ENCODE measurements around the gene PRDM16.

PRDM16 gene

GRCh38 chr1:3352952-3353331 lies 283.9 kb downstream of the PRDM16 start:
- DNase-seq (ENCODE audit: low read depth, low spot score), result no peak
- H3K4me1 ChIP-seq (ENCODE audit: control insufficient read depth, insufficient read depth, low read length), result peaks cover 3% of the 10 kb centered on the region; the same call in 1 of the 2 replicates
- no CpG with 5 or more reads among the region's 13 CpGs for WGBS (ENCODE audit: insufficient coverage, insufficient read length)
- no peak overlapping the region for H3K27ac ChIP-seq (ENCODE audit: low read length)
- H3K36me3 ChIP-seq (ENCODE audit: control insufficient read depth, insufficient read depth, low read length), result no peaks in the 10 kb centered on the region
- no peaks in the 10 kb centered on the region for H3K27me3 ChIP-seq (ENCODE audit: control insufficient read depth, insufficient read depth, low read length)
- peaks cover 5% of the 10 kb centered on the region; the same call in 1 of the 2 replicates for H3K9me3 ChIP-seq (ENCODE audit: control insufficient read depth, insufficient read depth, low read length)
- no peak overlapping the region for H3K4me3 ChIP-seq (ENCODE audit: low read length)

GRCh38 chr1:3353876-3354275 lies 284.9 kb downstream of the PRDM16 start:
- no peak for DNase-seq (ENCODE audit: low read depth, low spot score)
- Histone ChIP-seq H3K4me1 (ENCODE audit: control insufficient read depth, insufficient read depth, low read length) (peaks cover 3% of the 10 kb centered on the region; the same call in 1 of the 2 replicates), H3K27ac (ENCODE audit: low read length) (no peak overlapping the region), H3K4me3 (ENCODE audit: low read length) (no peak overlapping the region), H3K36me3 (ENCODE audit: control insufficient read depth, insufficient read depth, low read length) (no peaks in the 10 kb centered on the region), H3K27me3 (ENCODE audit: control insufficient read depth, insufficient read depth, low read length) (no peaks in the 10 kb centered on the region), H3K9me3 (ENCODE audit: control insufficient read depth, insufficient read depth, low read length) (peaks cover 5% of the 10 kb centered on the region; the same call in 1 of the 2 replicates)
- WGBS (ENCODE audit: insufficient coverage, insufficient read length), result no CpG with 5 or more reads among the region's 8 CpGs

- H3K36me3 ChIP-seq (ENCODE audit: control insufficient read depth, insufficient read depth, low read length), result no peaks in the 10 kb centered on the region
- no peak for DNase-seq (ENCODE audit: low read depth, low spot score)
- no peak overlapping the region for H3K27ac ChIP-seq (ENCODE audit: low read length)
- peaks cover 6% of the 10 kb centered on the region; the same call in 1 of the 2 replicates for H3K9me3 ChIP-seq (ENCODE audit: control insufficient read depth, insufficient read depth, low read length)
- peaks cover 3% of the 10 kb centered on the region; the same call in 1 of the 2 replicates for H3K4me1 ChIP-seq (ENCODE audit: control insufficient read depth, insufficient read depth, low read length)
- no peaks in the 10 kb centered on the region for H3K27me3 ChIP-seq (ENCODE audit: control insufficient read depth, insufficient read depth, low read length)
- WGBS (ENCODE audit: insufficient coverage, insufficient read length), result no CpG with 5 or more reads among the region's 8 CpGs
- no peak overlapping the region for H3K4me3 ChIP-seq (ENCODE audit: low read length)
Measured at GRCh38 chr1:3355089-3355488, 286.1 kb downstream of the PRDM16 start.

- Histone ChIP-seq H3K4me3 (ENCODE audit: low read length) (no peak overlapping the region), H3K27ac (ENCODE audit: low read length) (no peak overlapping the region), H3K27me3 (ENCODE audit: control insufficient read depth, insufficient read depth, low read length) (no peaks in the 10 kb centered on the region), H3K9me3 (ENCODE audit: control insufficient read depth, insufficient read depth, low read length) (peaks cover 5% of the 10 kb centered on the region; the same call in 1 of the 2 replicates), H3K4me1 (ENCODE audit: control insufficient read depth, insufficient read depth, low read length) (peaks cover 3% of the 10 kb centered on the region; the same call in 1 of the 2 replicates), H3K36me3 (ENCODE audit: control insufficient read depth, insufficient read depth, low read length) (no peaks in the 10 kb centered on the region)
- WGBS (ENCODE audit: insufficient coverage, insufficient read length), result no CpG with 5 or more reads among the region's 37 CpGs
- DNase-seq (ENCODE audit: low read depth, low spot score), result no peak
Measured at GRCh38 chr1:3355894-3356826, 287.2 kb downstream of the PRDM16 start.

DNA sequence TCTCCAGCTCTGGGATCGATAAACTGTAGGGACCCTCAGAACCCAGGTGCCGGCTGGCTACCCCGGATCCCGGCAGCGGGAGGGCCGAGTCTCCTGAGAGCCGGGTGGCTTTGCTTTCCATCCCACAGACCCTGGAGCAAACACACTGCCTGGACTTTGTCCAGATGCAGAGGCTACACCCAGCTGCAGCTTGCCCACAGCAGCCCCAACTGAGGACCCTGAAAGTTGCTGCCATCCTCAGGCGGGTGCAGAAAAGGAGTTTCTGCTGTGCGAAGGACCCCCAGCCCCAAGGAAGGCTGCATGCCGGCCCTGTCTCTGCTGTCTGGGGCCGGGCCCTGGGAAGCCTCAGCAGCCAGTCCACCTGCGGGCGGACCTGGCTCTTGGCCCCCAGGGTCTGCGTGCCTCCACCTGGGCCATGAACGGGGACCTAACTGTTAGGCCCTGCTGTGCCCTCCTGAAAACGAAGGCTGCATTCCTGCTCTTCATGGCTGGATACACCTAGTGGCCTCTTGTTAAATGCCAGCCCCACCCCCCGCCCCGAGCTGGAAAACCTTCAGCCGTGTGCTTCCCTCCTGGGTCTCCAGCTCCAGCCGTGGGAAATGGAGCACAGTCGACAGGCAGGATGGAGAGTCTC lies 287.9 kb downstream of the PRDM16 start:
- peaks cover under 1% of the 10 kb centered on the region; the same call in 1 of the 2 replicates for H3K4me1 ChIP-seq (ENCODE audit: control insufficient read depth, insufficient read depth, low read length)
- H3K36me3 ChIP-seq (ENCODE audit: control insufficient read depth, insufficient read depth, low read length), result no peaks in the 10 kb centered on the region
- WGBS (ENCODE audit: insufficient coverage, insufficient read length), result no CpG with 5 or more reads among the region's 21 CpGs
- no peaks in the 10 kb centered on the region for H3K27me3 ChIP-seq (ENCODE audit: control insufficient read depth, insufficient read depth, low read length)
- no peak overlapping the region for H3K27ac ChIP-seq (ENCODE audit: low read length)
- no peak overlapping the region for H3K4me3 ChIP-seq (ENCODE audit: low read length)
- peaks cover 8% of the 10 kb centered on the region; the same call in 1 of the 2 replicates for H3K9me3 ChIP-seq (ENCODE audit: control insufficient read depth, insufficient read depth, low read length)
- DNase-seq (ENCODE audit: low read depth, low spot score), result no peak

DNA sequence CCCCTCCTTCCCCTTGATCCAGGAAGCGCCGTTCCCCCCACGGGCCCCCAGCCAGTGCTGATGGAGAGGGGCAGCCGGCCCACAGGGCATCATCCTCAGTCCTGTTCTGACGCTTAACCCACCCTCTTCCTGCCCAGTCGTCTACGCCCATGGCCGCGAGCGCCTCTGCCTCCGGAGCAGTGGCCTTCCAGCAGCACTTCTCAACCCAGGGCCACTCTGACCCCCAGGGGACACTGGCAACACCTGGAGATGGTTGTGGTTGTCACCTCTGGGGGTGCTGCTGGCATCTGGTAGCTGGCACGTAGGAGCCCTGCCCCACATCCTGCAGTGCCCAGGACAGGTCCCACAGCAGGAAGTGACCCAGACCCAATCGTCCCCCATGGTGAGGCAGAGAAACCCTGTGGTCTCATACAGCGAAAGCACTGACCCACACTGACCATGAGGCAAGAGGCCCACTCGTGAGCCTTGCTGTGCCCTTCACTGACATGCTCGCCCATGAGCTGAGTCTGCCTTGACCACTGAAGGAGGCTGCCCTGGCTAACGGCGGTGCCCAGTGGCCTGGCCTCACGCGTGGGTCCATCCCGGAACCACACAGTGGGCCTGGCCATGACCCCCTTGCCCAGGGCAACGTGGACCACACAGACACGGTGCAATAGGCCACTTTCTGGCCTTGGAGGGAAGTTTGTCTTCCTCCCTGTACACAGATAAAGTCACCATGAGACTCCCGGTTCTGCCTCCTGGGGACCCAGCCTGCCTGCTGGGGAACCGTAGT lies 288.7 kb downstream of the PRDM16 start:
- Histone ChIP-seq H3K4me3 (ENCODE audit: low read length) (no peak overlapping the region), H3K4me1 (ENCODE audit: control insufficient read depth, insufficient read depth, low read length) (no peaks in the 10 kb centered on the region; the same call in 1 of the 2 replicates), H3K27ac (ENCODE audit: low read length) (no peak overlapping the region), H3K9me3 (ENCODE audit: control insufficient read depth, insufficient read depth, low read length) (peaks cover 9% of the 10 kb centered on the region; the same call in 1 of the 2 replicates), H3K36me3 (ENCODE audit: control insufficient read depth, insufficient read depth, low read length) (no peaks in the 10 kb centered on the region; the same call in 1 of the 2 replicates), H3K27me3 (ENCODE audit: control insufficient read depth, insufficient read depth, low read length) (no peaks in the 10 kb centered on the region)
- no peak for DNase-seq (ENCODE audit: low read depth, low spot score)
- no CpG with 5 or more reads among the region's 25 CpGs for WGBS (ENCODE audit: insufficient coverage, insufficient read length)

GRCh38 chr1:3359351-3359750 lies 290.3 kb downstream of the PRDM16 start:
- Histone ChIP-seq H3K4me1 (ENCODE audit: control insufficient read depth, insufficient read depth, low read length) (no peaks in the 10 kb centered on the region; the same call in 1 of the 2 replicates), H3K27me3 (ENCODE audit: control insufficient read depth, insufficient read depth, low read length) (no peaks in the 10 kb centered on the region), H3K36me3 (ENCODE audit: control insufficient read depth, insufficient read depth, low read length) (no peaks in the 10 kb centered on the region; the same call in 1 of the 2 replicates), H3K9me3 (ENCODE audit: control insufficient read depth, insufficient read depth, low read length) (peaks cover 11% of the 10 kb centered on the region; the same call in 1 of the 2 replicates), H3K27ac (ENCODE audit: low read length) (no peak overlapping the region), H3K4me3 (ENCODE audit: low read length) (no peak overlapping the region)
- no peak for DNase-seq (ENCODE audit: low read depth, low spot score)
- no CpG with 5 or more reads among the region's 10 CpGs for WGBS (ENCODE audit: insufficient coverage, insufficient read length)

DNA sequence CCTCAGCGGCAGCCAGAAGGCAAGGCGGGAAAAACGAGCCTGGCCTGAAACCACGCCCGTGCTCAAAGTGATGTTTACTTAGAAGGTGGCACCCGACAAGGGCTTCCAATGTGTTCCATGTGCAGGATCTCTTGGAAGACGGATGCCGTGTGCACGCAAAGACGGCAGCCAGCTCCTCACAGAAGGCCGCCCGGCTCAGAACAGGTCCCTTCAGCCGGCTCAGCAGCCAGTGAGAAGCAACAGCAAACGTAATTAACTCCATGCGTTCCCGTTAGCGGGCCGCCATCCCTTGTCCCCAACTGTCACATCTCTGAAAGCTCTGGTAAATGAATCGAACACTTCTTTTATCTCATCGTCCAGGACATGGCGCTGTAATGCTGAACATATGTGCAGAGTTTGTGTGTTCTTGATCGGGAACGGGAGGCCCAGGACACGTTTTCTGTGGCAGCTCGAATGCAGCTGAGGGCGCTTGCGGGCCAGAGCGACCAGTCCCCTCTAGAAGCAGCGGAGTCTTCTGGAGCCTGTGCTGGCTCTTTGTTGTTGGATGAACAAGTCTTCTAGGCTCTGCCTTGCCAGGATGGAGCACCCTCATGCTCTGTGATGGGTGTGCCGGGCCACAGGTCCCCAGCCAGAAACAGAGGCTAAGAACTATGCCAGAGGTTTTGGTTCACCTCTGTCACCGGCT lies 290.9 kb downstream of the PRDM16 start:
- Histone ChIP-seq H3K4me3 (ENCODE audit: low read length) (no peak overlapping the region), H3K9me3 (ENCODE audit: control insufficient read depth, insufficient read depth, low read length) (peaks cover 8% of the 10 kb centered on the region; the same call in 1 of the 2 replicates), H3K27me3 (ENCODE audit: control insufficient read depth, insufficient read depth, low read length) (no peaks in the 10 kb centered on the region), H3K27ac (ENCODE audit: low read length) (no peak overlapping the region), H3K4me1 (ENCODE audit: control insufficient read depth, insufficient read depth, low read length) (no peaks in the 10 kb centered on the region; the same call in 1 of the 2 replicates), H3K36me3 (ENCODE audit: control insufficient read depth, insufficient read depth, low read length) (no peaks in the 10 kb centered on the region; the same call in 1 of the 2 replicates)
- WGBS (ENCODE audit: insufficient coverage, insufficient read length), result no CpG with 5 or more reads among the region's 31 CpGs
- no peak for DNase-seq (ENCODE audit: low read depth, low spot score)

DNA sequence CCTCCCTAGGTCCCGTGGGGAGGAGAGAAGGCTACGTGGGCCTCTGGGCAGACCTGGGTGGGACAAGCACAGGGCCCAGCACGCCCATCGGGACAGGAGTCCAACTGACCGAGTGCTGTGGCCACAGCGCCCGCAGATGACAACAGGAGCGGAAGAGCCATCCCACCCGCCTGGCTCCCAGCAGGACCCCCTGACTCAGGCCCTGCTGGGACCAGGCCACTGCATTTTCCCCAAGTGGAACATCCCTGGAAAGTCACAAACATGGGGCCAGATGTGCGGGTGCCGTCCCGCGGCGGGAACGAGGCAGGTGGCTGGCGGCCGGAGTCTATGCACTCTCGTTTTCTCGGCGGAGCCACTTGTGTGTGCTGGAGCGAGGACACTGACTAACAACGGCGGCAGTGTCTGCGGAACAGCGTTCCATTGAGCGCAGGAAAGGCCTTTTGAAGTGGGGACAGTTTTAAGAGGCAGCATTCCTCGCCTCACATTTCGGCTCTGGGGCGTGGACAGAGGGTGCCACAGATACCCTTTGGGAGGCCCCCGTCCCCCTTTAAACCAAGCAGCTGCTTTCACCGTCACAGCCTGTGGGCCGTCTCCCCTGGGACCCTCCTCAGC lies 291.7 kb downstream of the PRDM16 start:
- Histone ChIP-seq H3K27me3 (ENCODE audit: control insufficient read depth, insufficient read depth, low read length) (no peaks in the 10 kb centered on the region), H3K9me3 (ENCODE audit: control insufficient read depth, insufficient read depth, low read length) (peaks cover 8% of the 10 kb centered on the region; the same call in 1 of the 2 replicates)

More for the DNA sequence above, 291.7 kb downstream of the PRDM16 start:
- H3K27ac ChIP-seq (ENCODE audit: low read length), result no peak overlapping the region
- DNase-seq (ENCODE audit: low read depth, low spot score), result no peak
- whole genome bisulfite sequencing (ENCODE audit: insufficient coverage, insufficient read length), result no CpG with 5 or more reads among the region's 32 CpGs
- H3K4me1 ChIP-seq (ENCODE audit: control insufficient read depth, insufficient read depth, low read length), result no peaks in the 10 kb centered on the region; the same call in 1 of the 2 replicates
- H3K36me3 ChIP-seq (ENCODE audit: control insufficient read depth, insufficient read depth, low read length), result no peaks in the 10 kb centered on the region; the same call in 1 of the 2 replicates
- no peak overlapping the region; the same call in 1 of the 2 replicates for H3K4me3 ChIP-seq (ENCODE audit: low read length)

Measured in iPS DF 6.9 (cell line).